Endothelial cell of umbilical vein (primary cell): ENCODE results near the gene THSD4.

ENCODE experiments used
- CTCF ChIP-seq, 2 donors: IDR thresholded peaks; 1 replicate in 1 of 2; 2 replicates in 1 of 2; pipeline ENCODE4 v1.5.1; 2011; ENCODE audit warnings: low read length in 2 of 2, mild to moderate bottlenecking in 2 of 2, moderate library complexity in 2 of 2, control low read depth in 1 of 2, inconsistent platforms in 1 of 2, low read depth in 1 of 2; ENCODE audit not compliant: insufficient read depth in 1 of 2; ENCODE audit errors: extremely low read depth in 1 of 2
- EZH2 ChIP-seq: IDR thresholded peaks from 2 replicates; pipeline ENCODE4 v1.6.1; 2012; ENCODE audit warnings: borderline replicate concordance, low read depth, mild to moderate bottlenecking, moderate library complexity, low read length, inconsistent platforms; ENCODE audit not compliant: severe bottlenecking
- POLR2A ChIP-seq: IDR thresholded peaks from 2 replicates; pipeline ENCODE4 v1.6.1; 2012; ENCODE audit warnings: low read depth, mild to moderate bottlenecking, control low read depth, low read length

GRCh38 chr15:71118345-71118744 is 3.1 kb downstream of the THSD4 start:
- TF ChIP-seq EZH2, result no peak
- TF ChIP-seq CTCF (IDR thresholded peaks at IDR 0.05; ENCODE audit: extremely low read depth in 1 of 2, insufficient read depth in 1 of 2, low read depth in 1 of 2, low read length in 2 of 2), result no peak
- TF ChIP-seq POLR2A, result no peak
